Colonic mucosa (tissue), 4 donors: Measurements from ENCODE around the gene TRABD2B. TPM values are rescaled to one million over a fixed set of nuclear protein-coding genes. Genes with fewer than 3 reads are reported as not detected.

ENCODE experiments used
- DNase-seq: peaks from one replicate; pipeline ENCODE4 v3.0.0-alpha.2; 2020
- H3K27ac ChIP-seq: fragments of 200-600 bp; one replicate; pipeline ENCODE4 v1.8.0; 2021
- H3K27me3 ChIP-seq: fragments of 200-600 bp; one replicate; pipeline ENCODE4 v1.8.0; 2021
- H3K36me3 ChIP-seq: fragments of 200-600 bp; one replicate; pipeline ENCODE4 v1.8.0; 2021
- H3K4me1 ChIP-seq: fragments of 200-600 bp; one replicate; pipeline ENCODE4 v1.8.0; 2021; ENCODE audit warnings: mild to moderate bottlenecking
- H3K4me3 ChIP-seq: fragments of 200-600 bp; one replicate; pipeline ENCODE4 v1.8.0; 2021
- H3K9ac ChIP-seq, 2 donors: one replicate each; pipeline ENCODE4 v1.7.0; 2013; ENCODE audit warnings: control low read depth in 2 of 2, low read depth in 2 of 2, low read length in 2 of 2
- H3K9me3 ChIP-seq: fragments of 200-600 bp; one replicate; pipeline ENCODE4 v1.8.0; 2021
- intact Hi-C: fragments of 100-400 bp; cut with DNase I; formaldehyde crosslinking; loops from one replicate; pipeline ENCODE4 v1.14.1; 2022
- total RNA-seq, 2 donors: library from RNA; stranded (reverse); fragmentation: NEBNext Ultra II Directional in 1 of 2; extraction: Animal tissue kit (Norgen Biotek cat#: 25700) in 1 of 2; gene quantifications; one replicate each; pipeline ENCODE4 v1.2.1, GENCODE V29; 2021
- TF ChIP-seq, protein P1 (sequence below): fragments of 200-600 bp; IDR thresholded peaks from one replicate; pipeline ENCODE4 v1.8.0; 2022; ENCODE audit warnings: antibody characterized with exemption, mild to moderate bottlenecking
- donor health status: healthy.
- donor health status: DM: no; HTN: no; CAD: no.
- donor health status: DM: no; HTN: no; CAD: no.

The TRABD2B gene
- total RNA-seq, 2 donors from 2014 or later = 0.42 to 0.77 TPM

DNA sequence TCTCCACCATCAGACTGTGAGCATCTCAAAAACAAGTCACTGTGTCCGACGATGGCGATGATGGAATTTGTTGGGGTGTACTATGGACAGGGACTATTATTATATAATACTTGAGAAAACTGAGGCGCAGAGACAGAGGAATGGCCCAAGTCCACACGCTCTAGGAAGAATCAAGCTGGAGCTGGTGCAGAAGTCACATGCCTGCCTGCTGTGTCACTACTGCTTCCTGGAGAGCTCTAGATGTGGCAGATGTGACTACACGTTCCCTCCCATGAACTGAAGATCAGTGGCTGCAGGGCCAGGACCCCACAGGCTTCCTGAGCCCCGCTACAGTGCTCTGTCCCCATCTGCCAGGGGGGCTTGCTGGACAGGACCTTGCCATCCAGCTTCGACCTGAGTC, 56.9 kb downstream of the TRABD2B start:
- no peaks in the 10 kb centered on the region for H3K9me3 ChIP-seq
- TF ChIP-seq, protein P1, sequence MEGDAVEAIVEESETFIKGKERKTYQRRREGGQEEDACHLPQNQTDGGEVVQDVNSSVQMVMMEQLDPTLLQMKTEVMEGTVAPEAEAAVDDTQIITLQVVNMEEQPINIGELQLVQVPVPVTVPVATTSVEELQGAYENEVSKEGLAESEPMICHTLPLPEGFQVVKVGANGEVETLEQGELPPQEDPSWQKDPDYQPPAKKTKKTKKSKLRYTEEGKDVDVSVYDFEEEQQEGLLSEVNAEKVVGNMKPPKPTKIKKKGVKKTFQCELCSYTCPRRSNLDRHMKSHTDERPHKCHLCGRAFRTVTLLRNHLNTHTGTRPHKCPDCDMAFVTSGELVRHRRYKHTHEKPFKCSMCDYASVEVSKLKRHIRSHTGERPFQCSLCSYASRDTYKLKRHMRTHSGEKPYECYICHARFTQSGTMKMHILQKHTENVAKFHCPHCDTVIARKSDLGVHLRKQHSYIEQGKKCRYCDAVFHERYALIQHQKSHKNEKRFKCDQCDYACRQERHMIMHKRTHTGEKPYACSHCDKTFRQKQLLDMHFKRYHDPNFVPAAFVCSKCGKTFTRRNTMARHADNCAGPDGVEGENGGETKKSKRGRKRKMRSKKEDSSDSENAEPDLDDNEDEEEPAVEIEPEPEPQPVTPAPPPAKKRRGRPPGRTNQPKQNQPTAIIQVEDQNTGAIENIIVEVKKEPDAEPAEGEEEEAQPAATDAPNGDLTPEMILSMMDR = no peak
- H3K27me3 ChIP-seq = no peaks in the 10 kb centered on the region
- no peak overlapping the region for H3K4me3 ChIP-seq
- intact Hi-C loops = no loop called here
- no peak overlapping the region for H3K27ac ChIP-seq
- peaks cover 5% of the 10 kb centered on the region for H3K4me1 ChIP-seq
- H3K9ac ChIP-seq = no peak overlapping the region
- H3K36me3 ChIP-seq = no peaks in the 10 kb centered on the region
- no peak for DNase-seq

DNA sequence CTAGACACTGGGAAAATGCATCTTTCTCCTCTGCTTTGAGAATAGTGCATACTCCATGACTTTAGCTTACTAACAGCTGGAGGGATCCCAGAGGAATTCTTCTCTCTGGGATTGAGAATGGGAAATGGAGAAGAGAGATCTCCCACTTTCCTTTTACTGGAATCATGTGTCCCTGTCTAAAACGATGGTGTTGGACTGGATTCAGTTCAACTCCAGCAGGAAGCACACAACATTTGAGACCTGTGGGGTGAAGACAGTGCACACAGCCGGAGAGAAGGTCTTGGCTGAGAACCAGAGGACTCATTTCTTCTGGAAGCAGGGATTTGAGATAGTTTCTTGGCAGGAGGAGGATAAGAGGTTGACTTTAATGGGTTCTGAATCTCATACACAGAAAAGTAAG, 58.7 kb downstream of the TRABD2B start:
- intact Hi-C loops = no loop called here
- Histone ChIP-seq H3K9ac (no peak overlapping the region), H3K9me3 (no peaks in the 10 kb centered on the region), H3K36me3 (no peaks in the 10 kb centered on the region), H3K4me1 (peaks cover 5% of the 10 kb centered on the region), H3K4me3 (no peak overlapping the region), H3K27me3 (no peaks in the 10 kb centered on the region), H3K27ac (no peak overlapping the region)
- DNase-seq = no peak
- TF ChIP-seq, protein P1 = no peak

DNA sequence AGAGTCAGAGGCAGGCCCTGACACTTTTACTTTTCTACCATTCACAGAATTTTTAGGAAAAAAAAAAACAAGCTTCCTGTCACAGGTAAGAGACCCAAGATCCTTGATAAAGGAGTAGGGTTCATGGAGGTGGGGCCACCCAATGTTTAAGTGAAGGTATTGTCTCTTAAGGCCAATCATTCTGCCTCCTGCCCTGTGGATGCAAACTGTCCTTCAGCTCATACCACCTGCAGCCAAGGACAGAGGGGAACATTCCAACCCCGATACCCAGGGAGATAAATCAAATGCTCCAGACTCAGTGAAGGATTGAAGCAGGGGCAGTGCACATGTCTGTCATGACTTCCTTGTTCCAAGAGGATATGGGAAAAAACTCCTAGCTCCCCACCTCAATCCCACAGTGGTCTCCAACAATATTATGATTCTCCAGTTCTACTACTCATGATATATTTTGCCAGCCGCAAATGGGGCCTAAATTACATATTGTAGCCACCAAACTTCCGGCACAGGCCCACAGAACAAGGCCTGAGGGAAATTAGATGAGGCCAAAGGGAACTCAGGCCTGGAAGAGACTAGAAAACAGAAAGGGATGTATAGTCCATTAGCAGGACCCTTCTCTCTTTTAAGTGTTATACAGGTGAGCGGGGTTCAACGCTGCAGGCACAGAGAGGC, 59.5 kb downstream of the TRABD2B start:
- no peaks in the 10 kb centered on the region for H3K9me3 ChIP-seq
- TF ChIP-seq, protein P1 = no peak
- no peak overlapping the region for H3K27ac ChIP-seq
- H3K9ac ChIP-seq = no peak overlapping the region
- H3K36me3 ChIP-seq = no peaks in the 10 kb centered on the region
- peaks cover 4% of the 10 kb centered on the region for H3K4me1 ChIP-seq
- no peak for DNase-seq
- no peak overlapping the region for H3K4me3 ChIP-seq
- intact Hi-C loops = no loop called here
- H3K27me3 ChIP-seq = no peaks in the 10 kb centered on the region

DNA sequence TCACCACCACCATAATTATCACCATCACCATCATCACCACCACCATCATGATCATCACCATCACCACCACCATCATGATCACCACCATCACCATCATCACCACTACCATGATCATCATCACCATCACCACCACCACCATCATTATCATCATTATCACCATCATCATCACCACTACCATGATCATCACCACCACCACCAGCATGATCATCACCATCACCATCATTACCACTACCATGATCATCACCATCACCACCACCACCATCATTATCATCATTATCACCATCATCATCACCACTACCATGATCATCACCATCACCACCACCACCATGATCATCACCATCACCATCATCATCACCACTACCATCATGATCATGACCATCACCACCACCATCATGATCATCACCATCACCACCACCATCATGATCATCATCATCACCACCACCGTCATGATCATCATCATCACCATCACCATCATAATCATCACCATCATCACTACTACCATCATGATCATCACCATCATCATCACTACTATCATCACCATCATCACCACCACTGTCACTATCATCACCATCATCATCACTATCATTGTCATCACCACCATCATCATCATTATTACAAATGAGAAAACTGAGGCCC, 60.2 kb downstream of the TRABD2B start:
- intact Hi-C loops = no loop called here
- TF ChIP-seq, protein P1 = no peak
- H3K4me1 ChIP-seq = no peaks in the 10 kb centered on the region
- no peak for DNase-seq
- H3K36me3 ChIP-seq = no peaks in the 10 kb centered on the region
- H3K9me3 ChIP-seq = no peaks in the 10 kb centered on the region
- no peaks in the 10 kb centered on the region for H3K27me3 ChIP-seq
- no peak overlapping the region for H3K4me3 ChIP-seq
- H3K9ac ChIP-seq = no peak overlapping the region
- no peak overlapping the region for H3K27ac ChIP-seq

DNA sequence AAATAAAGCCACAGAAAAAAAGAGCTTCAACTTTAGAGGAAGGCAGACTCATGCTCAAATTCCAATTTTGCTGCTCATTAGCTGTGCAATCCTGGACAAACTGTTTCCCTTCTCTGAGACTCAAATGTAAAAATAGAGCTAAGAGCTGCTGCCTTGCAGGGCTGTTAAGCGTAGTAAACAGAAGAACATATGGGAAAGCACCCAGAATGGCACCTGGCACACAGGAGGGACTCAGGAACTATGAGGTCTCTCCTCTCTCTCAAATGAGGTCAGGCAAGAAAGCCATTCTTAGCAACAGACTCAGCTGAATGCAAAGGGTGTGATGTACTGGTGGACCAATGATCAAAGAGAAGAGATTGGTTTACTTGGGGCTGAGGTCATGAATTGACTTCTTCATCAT, 61.3 kb downstream of the TRABD2B start:
- Histone ChIP-seq H3K27me3 (no peaks in the 10 kb centered on the region), H3K4me3 (no peak overlapping the region), H3K27ac (no peak overlapping the region), H3K9me3 (no peaks in the 10 kb centered on the region), H3K4me1 (no peaks in the 10 kb centered on the region), H3K9ac (no peak overlapping the region), H3K36me3 (no peaks in the 10 kb centered on the region)
- no peak for DNase-seq
- intact Hi-C loops = no loop called here
- TF ChIP-seq, protein P1 = no peak
